Measurements from ENCODE around the gene ST8SIA1. TPM values are rescaled to one million over a fixed set of nuclear protein-coding genes. Genes with fewer than 3 reads are reported as not detected.

The ST8SIA1 gene
- total RNA-seq, 6 donors from 2014 or later: 1.4 to 10.5 (median 4.1) TPM

DNA sequence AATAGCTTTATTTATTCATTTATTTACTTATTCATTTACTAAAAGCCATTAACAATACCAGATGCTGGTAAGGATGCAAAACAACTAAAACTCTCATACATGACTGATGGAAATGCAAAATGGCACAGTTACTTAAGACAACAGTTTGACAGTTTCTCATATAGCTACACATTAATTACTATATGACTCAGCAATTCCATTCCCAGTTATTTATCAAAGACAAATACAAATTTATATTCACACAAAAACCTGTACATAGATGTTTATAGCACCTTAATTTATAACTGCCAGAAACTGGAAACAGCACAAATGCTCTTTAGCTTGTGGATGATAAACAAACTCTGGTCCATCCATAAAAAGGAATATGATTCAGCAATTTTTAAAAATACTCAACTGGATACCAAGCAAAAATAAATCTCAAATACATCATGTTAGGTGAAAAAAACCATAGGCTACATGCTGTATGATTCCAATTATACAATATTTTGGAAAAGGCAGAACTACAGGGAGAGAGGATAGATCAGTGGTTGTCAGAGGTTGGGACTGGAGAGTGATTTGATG is 37.9 kb upstream of the ST8SIA1 start:
- TF ChIP-seq POLR2AphosphoS5 (IDR thresholded peaks at IDR 0.05) (no peak), POLR2A (IDR thresholded peaks at IDR 0.05) (no peak), EP300 (IDR thresholded peaks at IDR 0.05) (no peak)
- TF ChIP-seq, protein P1, sequence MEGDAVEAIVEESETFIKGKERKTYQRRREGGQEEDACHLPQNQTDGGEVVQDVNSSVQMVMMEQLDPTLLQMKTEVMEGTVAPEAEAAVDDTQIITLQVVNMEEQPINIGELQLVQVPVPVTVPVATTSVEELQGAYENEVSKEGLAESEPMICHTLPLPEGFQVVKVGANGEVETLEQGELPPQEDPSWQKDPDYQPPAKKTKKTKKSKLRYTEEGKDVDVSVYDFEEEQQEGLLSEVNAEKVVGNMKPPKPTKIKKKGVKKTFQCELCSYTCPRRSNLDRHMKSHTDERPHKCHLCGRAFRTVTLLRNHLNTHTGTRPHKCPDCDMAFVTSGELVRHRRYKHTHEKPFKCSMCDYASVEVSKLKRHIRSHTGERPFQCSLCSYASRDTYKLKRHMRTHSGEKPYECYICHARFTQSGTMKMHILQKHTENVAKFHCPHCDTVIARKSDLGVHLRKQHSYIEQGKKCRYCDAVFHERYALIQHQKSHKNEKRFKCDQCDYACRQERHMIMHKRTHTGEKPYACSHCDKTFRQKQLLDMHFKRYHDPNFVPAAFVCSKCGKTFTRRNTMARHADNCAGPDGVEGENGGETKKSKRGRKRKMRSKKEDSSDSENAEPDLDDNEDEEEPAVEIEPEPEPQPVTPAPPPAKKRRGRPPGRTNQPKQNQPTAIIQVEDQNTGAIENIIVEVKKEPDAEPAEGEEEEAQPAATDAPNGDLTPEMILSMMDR (IDR thresholded peaks at IDR 0.05): no peak
- ATAC-seq (ENCODE audit: low FRiP score in 2 of 2): no peak
- no peaks in the 10 kb centered on the region for H3K36me3 ChIP-seq

DNA sequence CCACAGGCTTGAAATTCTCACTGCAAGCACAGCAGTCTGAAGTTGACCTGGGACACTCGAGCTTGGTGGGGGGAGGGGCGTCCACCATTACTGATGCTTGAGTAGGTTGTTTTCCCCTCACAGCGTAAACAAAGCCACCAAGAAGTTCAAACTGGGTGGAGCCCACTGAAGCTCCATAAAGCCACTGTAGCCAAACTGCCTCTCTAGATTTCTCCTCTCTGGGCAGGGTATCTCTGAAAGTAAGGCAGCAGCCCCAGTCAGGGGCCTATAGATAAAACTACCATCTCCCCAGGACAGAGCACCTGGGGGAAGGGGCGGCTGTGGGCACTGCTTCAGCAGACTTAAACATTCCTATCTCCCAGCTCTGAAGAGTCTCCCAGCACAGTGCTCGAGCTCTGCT is 31.7 kb upstream of the ST8SIA1 start:
- ATAC-seq (ENCODE audit: low FRiP score in 2 of 2) (no peak), DNase-seq (no peak)
- H3K27ac ChIP-seq: no peak overlapping the region
- peaks cover 0 to 13% (median 3%) of the 10 kb centered on the region in 4 donors for H3K9me3 ChIP-seq
- H3K36me3 ChIP-seq: no peaks in the 10 kb centered on the region
- no peaks in the 10 kb centered on the region for H3K4me1 ChIP-seq
- no peaks in the 10 kb centered on the region for H3K27me3 ChIP-seq
- WGBS, 2 donors: 93 to 100% methylated on average over 1 to 4 of the region's 5 CpGs
- TF ChIP-seq POLR2AphosphoS5 (IDR thresholded peaks at IDR 0.05) (no peak), POLR2A (IDR thresholded peaks at IDR 0.05) (no peak), EP300 (IDR thresholded peaks at IDR 0.05) (no peak)
- TF ChIP-seq, protein P1 (IDR thresholded peaks at IDR 0.05): no peak
- H3K4me3 ChIP-seq: no peak overlapping the region

More for the DNA sequence above, 37.9 kb upstream of the ST8SIA1 start:
- DNase-seq: no peak
- Histone ChIP-seq H3K4me1 (no peaks in the 10 kb centered on the region), H3K4me3 (no peak overlapping the region), H3K27me3 (no peaks in the 10 kb centered on the region), H3K9me3 (peaks cover 0 to 13% (median 2%) of the 10 kb centered on the region in 4 donors), H3K27ac (no peak overlapping the region)

DNA sequence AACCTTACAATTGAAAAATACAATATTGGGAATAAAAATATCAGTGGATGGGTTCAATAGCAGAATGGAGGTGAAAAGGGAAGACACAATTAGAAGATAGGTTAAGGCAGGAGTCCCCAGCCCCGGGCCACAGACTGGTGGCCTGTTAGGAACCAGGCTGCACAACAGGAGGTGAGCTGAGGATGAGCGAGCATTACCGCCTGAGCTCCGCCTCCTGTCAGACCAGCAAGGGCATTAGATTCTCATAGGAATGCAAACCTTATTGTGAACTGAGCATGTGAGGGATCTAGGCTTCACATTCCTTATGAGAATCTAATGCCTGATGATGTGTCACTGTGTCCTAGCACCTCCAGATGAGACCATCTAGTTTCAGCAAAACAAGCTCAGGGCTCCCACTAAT is 27.3 kb upstream of the ST8SIA1 start:
- ATAC-seq (ENCODE audit: low FRiP score in 2 of 2): no peak
- no peak overlapping the region for H3K4me3 ChIP-seq
- no peak for DNase-seq
- no peaks in the 10 kb centered on the region for H3K9me3 ChIP-seq
- no peak overlapping the region for H3K27ac ChIP-seq
- 81 to 86% methylated on average over 4 of the region's 4 CpGs for WGBS, 2 donors
- no peak for TF ChIP-seq EP300 (IDR thresholded peaks at IDR 0.05)
- TF ChIP-seq POLR2A (IDR thresholded peaks at IDR 0.05): no peak
- TF ChIP-seq POLR2AphosphoS5 (IDR thresholded peaks at IDR 0.05): no peak
- TF ChIP-seq, protein P1 (IDR thresholded peaks at IDR 0.05): no peak
- no peaks in the 10 kb centered on the region for H3K4me1 ChIP-seq
- no peaks in the 10 kb centered on the region for H3K36me3 ChIP-seq
- no peaks in the 10 kb centered on the region for H3K27me3 ChIP-seq

DNA sequence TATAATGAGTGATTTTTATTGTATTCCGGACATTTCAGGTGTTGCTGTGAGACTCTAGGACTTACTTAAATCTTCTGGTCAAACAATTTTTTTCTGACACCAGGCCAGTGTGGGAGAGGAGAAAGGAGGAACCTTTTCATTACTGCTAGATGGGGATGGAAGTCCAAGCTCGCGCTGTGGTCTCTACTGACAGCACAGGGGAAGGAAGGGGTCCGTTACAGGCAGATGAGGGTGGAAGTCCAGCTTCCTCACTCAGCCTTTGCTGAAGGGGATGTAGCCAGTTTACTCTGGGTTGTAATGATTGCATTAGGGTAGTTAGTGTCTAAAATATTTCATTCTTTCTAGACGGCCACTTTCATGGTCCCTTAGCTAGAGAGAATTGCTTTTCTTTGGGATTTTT is 26.3 kb upstream of the ST8SIA1 start:
- WGBS, 2 donors: 56 to 64% methylated on average over 5 of the region's 5 CpGs

More for the DNA sequence above, 26.3 kb upstream of the ST8SIA1 start:
- DNase-seq: no peak
- TF ChIP-seq, protein P1 (IDR thresholded peaks at IDR 0.05): no peak
- no peak for TF ChIP-seq EP300 (IDR thresholded peaks at IDR 0.05)
- no peak for TF ChIP-seq POLR2A (IDR thresholded peaks at IDR 0.05)
- no peak for TF ChIP-seq POLR2AphosphoS5 (IDR thresholded peaks at IDR 0.05)
- H3K36me3 ChIP-seq: no peaks in the 10 kb centered on the region
- H3K4me1 ChIP-seq: no peaks in the 10 kb centered on the region
- H3K4me3 ChIP-seq: no peak overlapping the region
- no peaks in the 10 kb centered on the region for H3K9me3 ChIP-seq
- peak in 1 of 2 donors; percentile 34 for ATAC-seq (ENCODE audit: low FRiP score in 2 of 2)
- H3K27ac ChIP-seq: no peak overlapping the region
- H3K27me3 ChIP-seq: no peaks in the 10 kb centered on the region
